Memory B cell (primary cell): ENCODE results near the gene DBNDD1.
"Not testable (repeated sequence)": the region's sequence is repeated elsewhere in the genome, so short reads cannot be mapped to it uniquely, and the experiment has no call there.

Experiments used
- ATAC-seq: fragments of 150-1000 bp; cut with Tn5 transposase; 2 replicates; pipeline ENCODE4 v1.10.0; 2021; ENCODE audit warnings: low read depth, mild to moderate bottlenecking, moderate library complexity
- DNase-seq, 2 donors: peaks; one replicate each; pipeline ENCODE4 v3.0.0; 2022; ENCODE audit warnings: low spot score in 2 of 2
- H3K27ac Mint-ChIP-seq: one replicate; pipeline ENCODE4 v1.8.0; 2022; ENCODE audit warnings: mild to moderate bottlenecking, moderate library complexity, mixed read lengths
- H3K27me3 Mint-ChIP-seq: one replicate; pipeline ENCODE4 v1.8.0; 2022; ENCODE audit warnings: mixed read lengths
- H3K36me3 Mint-ChIP-seq: one replicate; pipeline ENCODE4 v1.8.0; 2022; ENCODE audit warnings: mild to moderate bottlenecking, mixed read lengths
- H3K4me1 Mint-ChIP-seq: one replicate; pipeline ENCODE4 v1.8.0; 2022; ENCODE audit warnings: mixed read lengths
- H3K4me3 Mint-ChIP-seq: one replicate; pipeline ENCODE4 v1.8.0; 2022; ENCODE audit warnings: mild to moderate bottlenecking, moderate library complexity, mixed read lengths
- H3K9me3 Mint-ChIP-seq: one replicate; pipeline ENCODE4 v1.8.0; 2022; ENCODE audit warnings: mixed read lengths

DBNDD1 gene

GRCh38 chr16:90018652-90019542 lies at the start of gene DBNDD1:
Gene DBNDD1, minus strand, starts transcription at chr16:90019456. Its CDS starts 115 bp downstream, at chr16:90019341.
- peaks cover 4% of the 10 kb centered on the region for H3K27me3 Mint-ChIP-seq
- DNase-seq (no peak), ATAC-seq (no peak)
- no peak within 1 kb of the TSS for H3K27ac Mint-ChIP-seq
- H3K4me1 Mint-ChIP-seq: peaks cover 12% of the 10 kb centered on the region
- no peaks in the 10 kb centered on the region for H3K36me3 Mint-ChIP-seq
- peak within 1 kb of the TSS; percentile 79 for H3K4me3 Mint-ChIP-seq
- no peaks in the 10 kb centered on the region for H3K9me3 Mint-ChIP-seq

- DNase-seq: no peak
- Mint-ChIP-seq H3K36me3 (no peaks in the 10 kb centered on the region), H3K27me3 (peaks cover 10% of the 10 kb centered on the region), H3K4me3 (no peak overlapping the region), H3K4me1 (peaks cover 3% of the 10 kb centered on the region), H3K9me3 (no peaks in the 10 kb centered on the region), H3K27ac (no peak overlapping the region)
- ATAC-seq: no peak
These were observed 42.2 kb upstream of the DBNDD1 start for GRCh38 chr16:90061437-90061836.

GRCh38 chr16:90057738-90058173 lies 38.5 kb upstream of the DBNDD1 start:
- DNase-seq (no peak), ATAC-seq (no peak)
- Mint-ChIP-seq H3K27me3 (peaks cover 13% of the 10 kb centered on the region), H3K36me3 (peaks cover 11% of the 10 kb centered on the region), H3K9me3 (peaks cover 17% of the 10 kb centered on the region), H3K27ac (no peak overlapping the region), H3K4me3 (no peak overlapping the region), H3K4me1 (peaks cover 3% of the 10 kb centered on the region)

- H3K4me1 Mint-ChIP-seq, DNase-seq, ATAC-seq, H3K4me3 Mint-ChIP-seq, H3K27ac Mint-ChIP-seq: not testable (repeated sequence)
- Mint-ChIP-seq H3K27me3 (peaks cover 13% of the 10 kb centered on the region), H3K9me3 (peaks cover 17% of the 10 kb centered on the region), H3K36me3 (peaks cover 11% of the 10 kb centered on the region)
These were observed 37.3 kb upstream of the DBNDD1 start for GRCh38 chr16:90056521-90056920.

GRCh38 chr16:90055371-90055770 lies 36.1 kb upstream of the DBNDD1 start:
- Mint-ChIP-seq H3K27me3 (peaks cover 13% of the 10 kb centered on the region), H3K9me3 (peaks cover 17% of the 10 kb centered on the region), H3K4me3 (no peak overlapping the region), H3K36me3 (peaks cover 11% of the 10 kb centered on the region), H3K27ac (no peak overlapping the region), H3K4me1 (peaks cover 3% of the 10 kb centered on the region)
- no peak for DNase-seq
- ATAC-seq: no peak

GRCh38 chr16:90054554-90054953 lies 35.3 kb upstream of the DBNDD1 start:
- Mint-ChIP-seq H3K4me1 (peaks cover 3% of the 10 kb centered on the region), H3K27ac (no peak overlapping the region), H3K9me3 (peaks cover 17% of the 10 kb centered on the region), H3K4me3 (no peak overlapping the region), H3K36me3 (peaks cover 11% of the 10 kb centered on the region), H3K27me3 (peaks cover 10% of the 10 kb centered on the region)
- DNase-seq: no peak
- no peak for ATAC-seq

GRCh38 chr16:90053902-90054500 lies 34.7 kb upstream of the DBNDD1 start:
- Mint-ChIP-seq H3K4me3 (no peak overlapping the region), H3K9me3 (peaks cover 17% of the 10 kb centered on the region), H3K27ac (no peak overlapping the region), H3K27me3 (peaks cover 9% of the 10 kb centered on the region), H3K36me3 (peaks cover 11% of the 10 kb centered on the region), H3K4me1 (peaks cover 3% of the 10 kb centered on the region)
- DNase-seq: no peak
- ATAC-seq: no peak

- peaks cover 14% of the 10 kb centered on the region for H3K27me3 Mint-ChIP-seq
- H3K9me3 Mint-ChIP-seq: peaks cover 17% of the 10 kb centered on the region
- H3K27ac Mint-ChIP-seq: no peak overlapping the region
- H3K36me3 Mint-ChIP-seq: peaks cover 11% of the 10 kb centered on the region
- H3K4me1 Mint-ChIP-seq: peaks cover 2% of the 10 kb centered on the region
- DNase-seq (no peak), ATAC-seq (no peak)
- no peak overlapping the region for H3K4me3 Mint-ChIP-seq
These were observed 31.7 kb upstream of the DBNDD1 start for GRCh38 chr16:90050969-90051368.

GRCh38 chr16:90048737-90049330 lies 29.6 kb upstream of the DBNDD1 start:
- Mint-ChIP-seq H3K36me3 (peaks cover 7% of the 10 kb centered on the region), H3K4me3 (no peak overlapping the region), H3K9me3 (peaks cover 7% of the 10 kb centered on the region), H3K27me3 (peaks cover 15% of the 10 kb centered on the region), H3K4me1 (peaks cover 2% of the 10 kb centered on the region), H3K27ac (no peak overlapping the region)
- DNase-seq (no peak), ATAC-seq (no peak)

- Mint-ChIP-seq H3K36me3 (peaks cover 4% of the 10 kb centered on the region), H3K27ac (no peak overlapping the region), H3K9me3 (peaks cover 5% of the 10 kb centered on the region), H3K4me3 (no peak overlapping the region), H3K4me1 (peaks cover 2% of the 10 kb centered on the region), H3K27me3 (peaks cover 17% of the 10 kb centered on the region)
- ATAC-seq (no peak), DNase-seq (no peak)
These were observed 29.1 kb upstream of the DBNDD1 start for GRCh38 chr16:90048347-90048722.

GRCh38 chr16:90047714-90048346 lies 28.6 kb upstream of the DBNDD1 start:
- DNase-seq (no peak), ATAC-seq (peak; percentile 21)
- no peak overlapping the region for H3K27ac Mint-ChIP-seq

GRCh38 chr16:90046971-90047713 lies 27.9 kb upstream of the DBNDD1 start:
- H3K9me3 Mint-ChIP-seq: no peaks in the 10 kb centered on the region
- H3K36me3 Mint-ChIP-seq: no peaks in the 10 kb centered on the region
- no peak overlapping the region for H3K4me3 Mint-ChIP-seq
- no peak for ATAC-seq
- peaks cover 20% of the 10 kb centered on the region for H3K27me3 Mint-ChIP-seq
- H3K27ac Mint-ChIP-seq: no peak overlapping the region
- peak in 1 of 2 donors; percentile 25 for DNase-seq
- H3K4me1 Mint-ChIP-seq: peaks cover 2% of the 10 kb centered on the region

More at GRCh38 chr16:90047714-90048346, 28.6 kb upstream of the DBNDD1 start:
- Mint-ChIP-seq H3K9me3 (no peaks in the 10 kb centered on the region), H3K4me3 (no peak overlapping the region), H3K27me3 (peaks cover 19% of the 10 kb centered on the region), H3K36me3 (no peaks in the 10 kb centered on the region), H3K4me1 (peaks cover 2% of the 10 kb centered on the region)

- Mint-ChIP-seq H3K4me3 (no peak overlapping the region), H3K36me3 (no peaks in the 10 kb centered on the region), H3K27ac (no peak overlapping the region), H3K9me3 (no peaks in the 10 kb centered on the region), H3K4me1 (peaks cover 2% of the 10 kb centered on the region), H3K27me3 (peaks cover 20% of the 10 kb centered on the region)
- DNase-seq (no peak), ATAC-seq (no peak)
These were observed 27.1 kb upstream of the DBNDD1 start for GRCh38 chr16:90046122-90046970.
